Measurements from ENCODE around the gene IFNA7.

GRCh38 chr9:21233258-21233657 is 31.3 kb upstream of the IFNA7 start:
- TF ChIP-seq RCOR1 (conservative IDR thresholded peaks at IDR 0.05; ENCODE audit: low read depth, low read length) (no peak), CTCF (IDR thresholded peaks at IDR 0.05 in 2 of 3, conservative IDR thresholded peaks at IDR 0.05 in 1 of 3; ENCODE audit: control insufficient read depth in 2 of 3, extremely low read depth in 1 of 3, insufficient read depth in 1 of 3, low read depth in 3 of 3, low read length in 3 of 3) (no peak), YY1 (IDR thresholded peaks at IDR 0.05; ENCODE audit: low read depth, low read length) (no peak), E2F4 (IDR thresholded peaks at IDR 0.05; ENCODE audit: low read depth, low read length) (no peak), PKNOX1 (IDR thresholded peaks at IDR 0.05) (no peak), CREB1 (IDR thresholded peaks at IDR 0.05; ENCODE audit: low read depth) (no peak), TAF1 (IDR thresholded peaks at IDR 0.05; ENCODE audit: borderline replicate concordance, low read depth, low read length) (no peak)
